Germinal center (tissue), 1 donor: ENCODE results near the gene MED31.
"Not testable (repeated sequence)": the region's sequence is repeated elsewhere in the genome, so short reads cannot be mapped to it uniquely, and the experiment has no call there.

Source experiments
- DNase-seq: peaks from one replicate; pipeline ENCODE4 v3.0.0; 2012; ENCODE audit warnings: mixed read lengths, low spot score

Gene MED31

DNA sequence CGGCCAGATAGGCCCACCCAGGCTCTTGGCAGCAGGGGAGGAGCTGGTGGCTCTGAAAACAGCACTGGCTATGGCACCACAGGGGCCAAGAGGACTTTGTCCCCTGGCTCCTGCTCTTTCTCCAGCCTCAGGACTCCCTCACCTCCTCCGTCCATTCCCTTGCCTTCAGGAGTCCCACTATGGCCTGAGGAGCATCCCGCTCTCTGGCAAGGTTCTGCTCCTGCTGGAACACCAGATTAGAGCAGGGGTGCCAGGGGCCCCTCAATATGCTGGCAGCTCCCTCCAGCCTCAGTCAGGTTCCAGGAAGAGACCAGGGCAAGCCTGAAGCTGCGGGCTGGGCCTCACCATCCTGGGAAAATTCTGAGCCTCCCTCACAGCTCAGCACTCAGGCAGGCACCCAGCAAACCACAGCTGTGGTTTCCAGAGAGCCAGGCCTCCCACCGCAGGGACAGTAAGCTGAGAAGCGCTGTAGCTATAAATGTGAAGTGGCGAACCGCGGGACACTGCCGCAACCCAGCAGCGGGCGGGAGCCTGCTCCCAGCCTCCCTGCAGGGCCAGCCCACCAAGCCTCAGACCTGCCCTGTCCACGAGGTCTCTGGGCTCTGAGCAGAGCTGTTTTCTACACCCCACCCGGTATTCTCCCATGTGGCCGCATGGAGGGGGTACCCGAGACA, 25.9 kb upstream of the MED31 start:
- no peak for DNase-seq

DNA sequence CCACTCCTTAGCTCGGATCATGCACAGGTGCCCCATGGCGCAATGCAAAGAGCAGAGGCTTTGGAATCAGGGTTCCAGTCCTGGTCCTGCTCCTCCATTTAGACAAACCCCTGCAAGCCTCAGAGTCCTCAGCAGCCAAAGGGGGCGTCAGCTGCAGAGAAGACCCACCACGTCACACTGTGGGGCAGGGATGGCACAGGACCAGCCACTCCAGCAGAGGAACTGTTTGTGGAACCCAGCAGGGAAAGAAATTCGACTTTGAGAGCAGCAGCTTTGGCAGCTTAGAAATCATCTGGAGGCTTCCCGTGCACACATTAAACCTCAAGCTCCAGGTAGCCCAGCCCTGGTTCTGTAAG, 25.4 kb upstream of the MED31 start:
- no peak for DNase-seq

DNA sequence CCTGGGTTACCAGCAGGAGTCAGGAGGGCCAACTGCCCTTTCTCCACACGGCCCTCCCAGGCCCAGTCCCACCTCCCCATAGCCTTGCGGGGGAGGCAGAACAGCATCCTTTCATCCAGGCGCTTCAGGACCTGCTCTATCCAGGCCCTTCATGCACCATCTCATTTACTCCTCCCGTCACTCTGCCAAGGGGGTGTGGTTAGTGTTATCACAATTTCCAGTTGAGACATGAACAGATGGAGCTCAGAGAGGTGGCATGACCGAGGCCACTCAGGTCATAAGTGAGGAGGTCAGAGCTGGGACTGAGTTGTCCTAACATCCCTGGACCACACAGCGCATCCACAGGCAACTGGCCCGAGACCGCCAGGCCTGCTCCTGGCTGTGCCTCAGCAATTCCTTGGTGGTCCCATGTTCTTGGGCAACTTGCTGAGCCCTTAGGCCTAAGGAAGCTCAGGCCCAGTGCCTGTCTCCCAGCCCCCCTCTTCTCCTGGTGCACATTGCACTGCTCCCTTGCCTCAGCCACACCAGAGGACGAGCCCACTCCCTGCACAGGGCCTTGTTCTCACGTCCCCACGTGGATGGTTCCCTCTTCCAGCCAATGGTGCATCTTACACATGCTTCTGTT, 23.9 kb upstream of the MED31 start:
- DNase-seq, result no peak

DNA sequence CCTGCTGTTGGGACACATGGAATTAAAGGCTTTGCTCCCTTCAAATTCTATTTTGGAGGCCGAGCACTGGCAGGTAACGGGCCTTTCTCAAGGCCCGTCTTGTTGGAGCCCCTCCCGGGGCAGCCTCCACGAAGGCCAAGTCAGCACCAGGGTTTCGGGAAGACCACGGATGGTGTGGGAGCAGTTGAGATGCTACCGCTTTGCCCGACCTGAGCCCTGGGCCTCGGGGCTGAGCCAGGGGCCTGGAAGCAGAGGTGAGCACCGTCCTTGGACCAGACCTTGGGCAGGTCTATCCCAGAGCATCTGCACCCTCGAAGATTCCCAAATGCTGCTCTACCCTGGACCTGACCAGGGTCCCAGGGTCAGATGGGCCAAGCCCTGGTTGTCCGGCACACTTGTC, 23.2 kb upstream of the MED31 start:
- DNase-seq, result no peak

DNA sequence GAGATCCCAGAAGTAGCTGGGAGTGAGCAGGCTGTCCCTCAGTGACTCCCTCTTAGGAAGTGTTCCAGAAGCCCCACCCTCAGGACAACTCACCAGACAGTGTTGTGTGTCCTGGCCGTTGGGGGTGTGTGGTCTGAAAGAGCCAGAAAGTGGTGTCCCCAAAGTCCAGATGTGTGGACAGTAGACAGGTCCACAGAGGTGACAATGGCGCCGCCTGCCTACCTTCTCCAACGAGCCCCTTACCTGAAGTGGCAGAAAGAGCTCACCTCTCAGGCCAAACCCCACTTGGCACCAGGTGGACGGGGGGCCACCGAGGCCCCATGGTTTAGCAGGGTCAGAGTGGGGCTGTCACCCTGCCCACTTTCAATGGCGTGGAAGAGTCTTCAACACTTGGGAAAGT, 20.0 kb upstream of the MED31 start:
- DNase-seq, result no peak

DNA sequence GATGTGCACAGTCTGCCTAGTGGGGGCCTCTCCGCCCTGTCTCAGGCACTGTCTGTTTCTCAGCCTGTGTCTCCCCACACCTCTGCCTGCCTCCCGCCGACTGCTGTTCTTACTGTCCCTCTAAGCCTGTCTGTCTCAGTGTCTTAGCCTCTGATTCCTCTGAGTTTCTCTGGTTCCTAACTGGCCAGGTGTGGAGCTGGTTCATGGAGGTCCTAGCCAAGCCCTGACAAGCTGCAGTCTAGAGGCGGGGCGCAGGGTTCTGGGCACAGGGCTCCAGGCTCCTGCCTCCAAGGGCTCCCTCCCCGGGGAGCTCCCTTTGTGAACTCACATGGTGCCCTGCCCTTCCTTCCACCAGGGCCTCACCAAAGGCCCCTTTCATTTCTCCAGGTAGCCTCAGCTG, 19.6 kb upstream of the MED31 start:
- DNase-seq, result no peak

DNA sequence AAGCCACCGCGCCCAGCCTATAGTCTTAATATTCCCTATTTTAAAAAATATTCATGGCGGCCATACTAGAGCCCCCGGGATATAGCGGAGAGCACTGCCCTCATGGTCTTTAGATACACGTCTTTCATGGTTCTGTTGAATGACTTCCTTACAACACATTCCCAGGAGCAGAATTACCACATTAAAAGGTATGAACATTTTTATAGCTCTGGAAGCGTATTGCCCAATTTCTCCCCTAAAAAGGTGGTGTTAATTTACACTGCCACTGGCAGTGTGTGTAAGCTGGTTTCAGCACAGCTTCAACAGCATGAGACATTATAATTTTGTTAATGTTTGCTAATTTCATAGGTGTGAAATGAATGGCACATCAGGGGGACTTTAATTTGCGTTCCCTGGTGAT, 19.2 kb upstream of the MED31 start:
- DNase-seq, result no peak

DNA sequence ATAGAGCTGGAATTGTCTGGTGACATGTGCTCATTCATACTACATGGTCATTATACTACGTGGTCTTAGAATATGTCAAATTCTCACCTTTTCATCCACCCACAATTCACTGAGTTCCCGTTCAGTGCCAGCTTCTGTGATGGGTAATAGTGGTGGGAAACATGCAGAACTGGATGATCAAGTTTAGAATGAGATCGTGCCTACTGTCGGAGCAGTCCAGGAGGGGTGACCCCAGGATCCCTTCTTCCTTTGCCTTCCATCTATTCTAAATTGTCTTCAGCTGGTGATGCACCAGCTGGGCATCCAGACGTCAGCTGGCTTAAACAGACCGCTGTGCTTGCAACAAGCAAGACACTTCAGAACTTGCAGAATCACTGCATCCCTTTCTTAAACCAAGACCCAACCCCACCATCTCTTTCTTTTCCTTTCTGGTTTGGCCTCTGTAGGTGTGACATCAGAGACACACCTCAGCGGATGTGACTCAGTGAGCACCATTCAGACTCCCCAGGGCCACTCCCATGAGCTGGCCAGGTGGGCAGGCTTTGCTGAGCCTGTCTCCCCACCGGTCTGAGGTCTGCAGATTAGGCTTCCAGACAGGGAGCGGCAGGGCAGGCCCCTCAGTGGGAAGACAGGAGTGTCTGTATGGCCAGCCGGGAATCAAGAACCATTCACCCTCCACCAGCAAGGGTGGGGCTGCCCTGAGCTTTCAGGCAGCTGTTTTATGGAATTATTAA, 18.2 kb upstream of the MED31 start:
- no peak for DNase-seq

DNA sequence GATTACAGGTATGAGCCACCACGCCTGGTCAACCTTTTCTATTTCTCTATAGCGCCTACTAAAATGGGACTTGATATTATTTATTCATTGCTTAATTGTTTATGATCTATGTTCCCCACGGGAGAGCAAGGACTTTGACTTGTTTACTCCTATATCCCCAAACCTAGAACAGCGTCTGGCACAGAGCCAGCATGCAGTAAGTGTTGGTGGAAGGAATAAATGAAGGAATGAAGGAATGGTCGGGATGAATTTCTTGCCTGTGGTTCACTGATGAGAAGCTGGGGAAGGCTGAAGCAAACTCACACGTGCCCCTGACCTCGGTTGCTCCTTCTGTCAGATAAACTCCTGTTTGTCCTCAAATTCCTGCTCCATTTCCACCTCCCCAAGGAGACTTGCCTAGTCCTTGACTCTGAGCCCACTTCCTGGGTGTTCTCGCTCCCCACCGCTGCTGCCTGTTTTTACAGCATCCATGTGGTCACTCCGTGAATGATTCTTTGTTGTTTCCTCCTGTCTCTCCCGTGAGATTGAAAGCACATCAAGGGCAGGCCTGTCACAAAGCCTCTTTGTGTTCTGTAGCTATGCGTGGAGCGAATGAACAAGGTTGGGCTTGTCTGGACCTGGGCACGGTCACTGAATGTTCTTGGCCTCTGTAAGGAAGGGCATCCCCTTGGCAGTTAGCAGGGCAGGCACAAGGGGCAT, 17.5 kb upstream of the MED31 start:
- no peak for DNase-seq

DNA sequence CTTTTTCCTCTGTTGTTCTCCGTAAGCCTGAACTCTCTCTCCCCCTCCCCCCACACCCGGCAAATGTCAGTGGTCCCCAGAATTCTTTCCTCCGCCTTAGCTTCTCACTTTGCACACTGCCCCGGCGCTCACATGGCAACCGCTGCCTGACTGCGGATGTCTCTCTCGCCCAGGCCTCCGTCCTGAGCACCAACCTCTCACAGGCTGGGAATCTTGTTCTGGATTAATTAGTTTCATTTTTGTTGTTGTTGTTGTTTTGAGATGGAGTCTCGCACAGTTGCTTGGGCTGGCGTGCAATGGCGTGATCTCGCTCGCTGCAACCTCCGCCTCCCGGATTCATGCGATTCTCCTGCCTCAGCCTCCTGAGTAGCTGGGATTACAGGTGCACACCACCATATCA, 16.8 kb upstream of the MED31 start:
- DNase-seq, result no peak

DNA sequence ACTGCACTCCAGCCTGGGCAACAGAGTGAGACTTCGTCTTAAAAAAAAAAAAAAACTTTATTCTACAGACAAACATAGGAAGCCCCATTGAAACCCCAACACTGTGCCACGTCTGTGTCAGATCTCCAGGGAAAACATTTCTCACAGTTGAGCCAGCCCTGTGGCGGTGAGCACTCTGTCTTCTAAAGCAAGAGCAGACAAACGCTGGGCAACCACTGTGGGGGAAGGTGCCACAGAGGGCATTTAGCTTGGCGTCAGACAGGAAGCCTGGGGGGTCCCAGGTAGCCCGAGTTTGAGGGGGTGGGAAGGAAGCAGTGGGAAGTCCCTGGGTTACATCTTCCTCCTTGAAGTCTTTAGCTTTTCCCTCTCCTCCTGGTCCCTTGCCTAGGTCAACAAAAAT, 16.1 kb upstream of the MED31 start:
- no peak for DNase-seq

DNA sequence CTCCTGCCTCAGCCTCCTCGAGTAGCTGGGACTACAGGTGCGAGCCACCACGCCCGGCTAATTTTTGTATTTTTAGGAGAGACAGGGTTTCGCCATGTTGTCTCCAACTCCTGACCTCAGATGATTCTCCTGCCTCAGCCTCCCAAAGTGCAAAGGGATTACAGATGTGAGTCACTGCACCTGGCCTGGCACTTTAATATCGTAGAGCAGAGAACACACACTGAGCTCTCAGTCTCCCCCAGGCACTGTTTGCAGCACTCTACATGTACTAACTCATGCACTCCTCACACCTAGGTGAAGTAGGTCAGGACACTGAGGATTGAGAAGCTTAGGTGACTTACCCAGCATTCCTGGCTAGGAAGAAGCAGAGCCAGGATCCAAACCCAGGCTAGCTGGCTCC, 15.2 kb upstream of the MED31 start:
- no peak for DNase-seq

DNA sequence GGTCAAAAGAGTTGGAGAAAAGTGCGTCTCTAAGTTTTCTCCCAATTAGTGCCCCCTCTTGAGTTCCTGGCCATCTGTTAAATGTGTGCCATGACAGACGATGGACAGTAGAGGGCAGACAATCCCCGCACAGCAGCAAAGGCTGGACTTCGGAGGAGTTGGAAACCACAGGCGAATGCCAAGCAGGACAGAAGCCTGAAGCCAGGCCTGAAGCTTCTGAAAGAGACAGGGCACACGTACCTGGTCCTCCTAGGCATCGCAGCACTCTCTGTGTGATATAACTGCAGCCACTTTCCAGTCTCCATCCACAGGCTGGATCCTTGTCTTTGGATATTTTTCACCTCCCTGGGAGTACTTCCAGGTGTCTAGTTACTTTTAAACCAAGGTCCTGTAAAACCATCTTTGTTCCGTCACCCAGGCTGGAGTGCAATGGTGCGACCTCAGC, 14.7 kb upstream of the MED31 start:
- DNase-seq, result peak; percentile 68

DNA sequence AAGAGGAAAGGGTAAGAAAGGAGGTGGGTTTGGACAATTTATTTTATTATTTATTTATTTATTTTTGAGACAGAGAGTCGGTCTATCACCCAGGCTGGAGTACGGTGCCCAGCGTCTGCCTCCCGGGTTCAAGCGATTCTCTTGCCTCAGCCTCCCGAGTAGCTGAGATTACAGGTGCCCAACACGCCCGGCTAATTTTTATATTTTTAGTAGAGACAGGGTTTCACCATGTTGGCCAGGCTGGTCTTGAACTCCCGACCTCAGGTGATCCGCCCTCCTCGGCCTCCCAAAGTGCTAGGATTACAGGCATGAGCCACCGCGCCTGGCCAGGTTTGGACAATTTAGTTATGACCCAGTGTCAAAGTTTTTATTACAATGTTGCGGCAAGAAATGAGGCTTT, 11.8 kb upstream of the MED31 start:
- not testable (repeated sequence) for DNase-seq

DNA sequence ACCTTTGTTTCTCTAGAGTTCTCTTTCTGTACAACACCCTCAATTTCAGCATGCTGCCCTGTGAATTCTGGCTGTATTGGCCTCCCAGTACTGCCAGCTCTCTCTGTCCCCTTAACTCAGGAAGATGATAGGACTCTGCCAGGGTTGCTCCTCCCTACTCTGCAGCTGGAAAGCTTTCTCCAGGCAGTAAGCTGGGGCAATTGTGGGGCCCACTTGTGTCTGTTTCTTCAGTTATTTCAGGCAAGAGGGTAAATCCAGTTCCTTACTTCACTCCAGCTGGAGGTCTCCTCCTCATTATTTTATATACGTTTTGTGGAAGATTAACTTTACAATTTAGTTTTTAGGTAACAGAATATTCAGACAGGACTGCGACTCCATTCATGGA, 10.1 kb upstream of the MED31 start:
- no peak for DNase-seq

DNA sequence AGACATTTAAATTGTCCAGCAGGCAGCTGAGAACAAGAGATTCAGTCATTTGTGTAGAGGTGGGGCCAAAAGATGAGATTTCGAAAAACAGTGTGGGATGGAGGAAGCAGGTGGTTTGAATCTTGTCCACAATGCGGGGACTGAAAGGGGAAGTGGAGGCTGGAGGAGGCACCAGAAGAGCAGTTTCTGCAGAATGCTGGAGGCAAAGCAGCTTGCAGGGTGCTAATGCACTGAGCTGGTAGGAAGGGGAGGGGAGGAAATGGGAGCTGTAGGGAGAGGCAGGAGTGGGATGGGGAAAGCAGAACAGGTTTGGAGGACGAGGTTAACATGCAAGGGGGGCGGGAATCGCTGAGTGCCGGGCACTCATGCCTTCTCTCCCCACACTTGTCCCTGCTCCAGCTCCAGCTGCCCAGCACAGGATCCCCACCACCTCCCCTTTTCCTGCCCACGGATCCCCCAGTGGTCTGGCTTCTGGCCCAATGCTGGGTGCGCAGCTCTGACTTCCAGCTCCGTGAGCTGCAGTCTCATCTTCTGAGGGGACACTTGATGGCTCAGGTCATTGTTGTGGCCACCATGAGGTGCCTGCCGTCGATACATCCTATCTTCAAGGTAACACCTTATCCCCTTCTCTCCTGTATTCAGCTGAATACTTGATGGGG, 9.5 kb upstream of the MED31 start:
- peak; percentile 58 for DNase-seq

DNA sequence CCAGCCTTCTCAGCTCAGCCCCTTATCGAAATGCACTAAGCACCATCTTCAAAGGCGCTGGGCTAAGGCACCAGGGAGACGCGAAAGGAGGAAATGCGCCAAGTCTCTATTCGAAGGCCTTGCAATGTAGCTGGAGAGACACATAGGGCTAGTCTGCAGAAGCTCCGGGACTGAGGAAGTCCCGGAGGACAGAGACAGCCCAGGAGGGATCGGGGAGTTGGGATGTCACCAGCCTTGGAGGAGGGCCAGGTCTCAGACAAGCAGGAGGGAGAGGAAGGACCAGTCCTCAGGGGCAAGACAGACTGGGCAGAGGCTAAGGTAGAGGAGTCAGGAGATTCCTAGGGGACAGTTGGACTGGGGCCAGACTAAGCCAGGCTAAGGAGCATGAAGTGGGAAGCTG, 8.7 kb upstream of the MED31 start:
- DNase-seq, result no peak

DNA sequence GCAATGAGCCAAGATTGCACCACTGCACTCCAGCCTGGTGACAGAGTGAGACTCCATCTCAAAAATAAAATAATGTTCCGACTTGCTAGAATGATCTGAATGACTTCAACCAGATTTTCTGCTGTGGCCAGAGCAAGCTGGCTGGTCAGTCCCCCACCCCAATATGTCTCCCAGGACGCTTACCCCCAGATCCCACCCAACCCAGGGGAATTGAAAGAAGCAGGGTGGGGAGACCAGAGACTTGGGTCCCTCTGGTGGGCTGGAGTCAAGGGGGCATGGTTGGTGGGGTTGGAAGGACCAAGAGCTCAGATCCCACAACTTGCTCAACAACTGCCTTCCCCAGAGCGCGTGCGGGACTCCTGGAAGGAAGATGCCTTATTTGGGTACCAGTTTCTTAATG, 7.0 kb upstream of the MED31 start:
- DNase-seq, result not testable (repeated sequence)

DNA sequence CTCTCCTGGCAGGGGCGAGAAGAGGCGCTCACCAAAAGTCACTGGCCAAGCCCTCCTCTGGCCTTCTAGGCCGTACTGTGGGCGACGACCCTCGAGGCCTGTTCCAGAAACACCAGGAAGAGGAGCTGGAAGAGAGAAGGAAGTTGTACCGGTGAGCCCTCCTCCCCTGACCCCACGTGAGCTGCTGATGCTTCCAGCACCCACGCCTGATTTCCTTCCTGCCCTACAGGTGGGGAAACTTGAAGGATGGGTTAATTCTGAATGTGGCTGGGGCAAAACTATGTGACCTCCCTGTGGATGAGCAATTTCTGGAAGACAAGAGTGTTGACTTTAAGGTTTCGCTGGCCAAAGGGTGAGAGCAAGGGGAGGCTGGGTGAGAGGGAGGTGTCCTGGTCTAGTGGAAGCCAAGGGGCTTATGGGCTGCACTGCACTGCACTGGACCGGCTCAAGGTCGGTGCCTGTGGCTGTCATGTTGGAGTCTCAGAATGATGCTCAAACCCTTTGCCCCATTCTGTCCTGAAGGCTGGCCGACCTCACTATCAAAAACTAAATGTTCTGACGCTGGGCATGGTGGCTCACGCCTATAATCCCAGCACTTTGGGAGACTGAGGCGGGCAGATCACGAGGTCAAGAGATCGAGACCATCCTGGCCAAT, 6.4 kb upstream of the MED31 start:
- no peak for DNase-seq

DNA sequence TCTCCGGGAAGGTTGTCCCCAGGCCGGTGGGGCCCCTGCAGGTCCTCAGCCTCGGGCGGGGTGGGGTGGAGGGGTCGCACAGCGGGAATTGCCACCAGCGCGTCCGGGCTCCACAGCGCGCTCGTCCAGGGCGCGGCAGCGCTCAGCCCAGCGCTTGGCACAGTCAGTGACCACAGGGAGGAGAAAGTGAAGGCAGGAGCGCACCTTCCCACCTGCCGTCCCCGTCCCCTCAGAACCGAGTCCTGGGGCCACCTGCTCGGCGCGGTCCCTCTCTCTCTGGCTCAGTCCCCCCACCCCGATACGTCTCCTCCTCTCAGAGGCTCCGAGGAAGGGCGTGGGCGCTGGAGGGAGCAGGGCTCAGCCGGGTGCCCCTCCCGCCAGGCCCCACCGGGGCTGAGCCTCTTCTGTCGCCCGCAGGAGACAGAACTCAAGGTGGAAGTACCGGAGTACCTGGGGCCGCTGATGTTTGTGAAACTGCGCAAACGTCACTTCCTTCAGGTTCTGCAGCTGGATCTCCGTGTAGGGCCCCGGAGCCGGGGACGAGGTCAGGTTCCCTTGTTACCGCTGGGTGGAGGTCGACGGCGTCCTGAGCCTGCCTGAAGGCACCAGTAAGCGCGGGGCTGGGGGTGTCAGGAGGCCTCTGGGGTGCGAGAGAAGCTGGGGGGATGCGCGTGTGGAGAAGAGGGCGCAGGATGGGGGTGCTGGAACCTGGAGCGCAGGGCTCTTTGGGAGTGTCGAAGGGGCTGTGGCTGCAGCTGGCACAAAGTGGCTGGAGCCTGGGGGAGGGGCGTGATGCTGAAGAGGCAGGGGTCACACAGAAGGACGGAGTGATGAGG, 5.6 kb upstream of the MED31 start:
- DNase-seq, result peak; percentile 73
